GM12874 (cell line): ENCODE data around the gene CLIC5.

ENCODE experiments used
- CTCF ChIP-seq: IDR thresholded peaks from 2 replicates; pipeline ENCODE4 v1.5.1; 2011; ENCODE audit warnings: low read depth, mild to moderate bottlenecking, control low read depth, low read length, moderate library complexity; ENCODE audit not compliant: insufficient read depth

The CLIC5 gene

GRCh38 chr6:45881705-45882467 is 133.8 kb downstream of the CLIC5 start:
- TF ChIP-seq CTCF: no peak

GRCh38 chr6:45880676-45881075 is 135.0 kb downstream of the CLIC5 start:
- TF ChIP-seq CTCF: no peak

GRCh38 chr6:45880159-45880558 is 135.5 kb downstream of the CLIC5 start:
- no peak for TF ChIP-seq CTCF

GRCh38 chr6:45877970-45878590 is 137.6 kb downstream of the CLIC5 start:
- no peak for TF ChIP-seq CTCF

GRCh38 chr6:45872827-45873365 is 142.8 kb downstream of the CLIC5 start:
- no peak for TF ChIP-seq CTCF

GRCh38 chr6:45870531-45870930 is 145.1 kb downstream of the CLIC5 start:
- no peak for TF ChIP-seq CTCF

GRCh38 chr6:45864651-45865050 is 151.0 kb downstream of the CLIC5 start:
- no peak for TF ChIP-seq CTCF
